GM12878 (cell line): ENCODE results near the gene CATSPER4. TPM values are rescaled to one million over a fixed set of nuclear protein-coding genes. Genes with fewer than 3 reads are reported as not detected.

Experiments used
- ATAC-seq: fragments of 200-7000 bp; cut with Tn5 transposase; 3 replicates; pipeline ENCODE4 v1.9.1; 2020; ENCODE audit warnings: mild to moderate bottlenecking, moderate library complexity
- BruUV-seq: library from RNA; stranded (reverse); fragments of 400-500 nt; replicated peaks from 2 replicates; lab custom pipeline; 2021; lab: Mats Ljungman, UMichigan
- CTCF ChIA-PET: fragments of 300-600 bp; sonication (Branson Sonifier 250); formaldehyde crosslinking; extraction: SDS; loops from one replicate; lab custom pipeline; 2021; ENCODE audit warnings: inconsistent platforms; lab: Yijun Ruan, JAX
- POLR2A ChIA-PET: fragments of 350-600 bp; formaldehyde crosslinking; extraction: SDS; loops from one replicate; lab custom pipeline; 2021; ENCODE audit warnings: inconsistent platforms; lab: Charles Lee
- RAD21 ChIA-PET: fragments of 300-600 bp; sonication (Branson Sonifier 250); formaldehyde crosslinking; loops from one replicate; lab custom pipeline; 2023; ENCODE audit warnings: antibody characterized with exemption; ENCODE audit not compliant: unreplicated experiment; lab: Charles Lee
- SMC1A ChIA-PET: fragments of 300-600 bp; sonication (Branson Sonifier 250); formaldehyde crosslinking; loops from one replicate; lab custom pipeline; 2023; ENCODE audit not compliant: unreplicated experiment, uncharacterized antibody; lab: Charles Lee
- DNase-seq: peaks from one replicate; pipeline ENCODE4 v3.0.0-alpha.2; 2011; ENCODE audit warnings: low read depth, low spot score
- FAIRE-seq: peaks from 3 replicates; lab custom pipeline; 2011; peaks lifted over from hg19 to GRCh38; lab: Jason Lieb, UNC
- H2AFZ ChIP-seq: 2 replicates; pipeline ENCODE4 v1.6.0; 2011; ENCODE audit warnings: low read depth, low read length, control low read depth; ENCODE audit not compliant: control insufficient read depth
- H3K27ac ChIP-seq: 2 replicates; pipeline ENCODE4 v1.5.1; 2011; ENCODE audit warnings: control low read depth; ENCODE audit not compliant: control insufficient read depth, insufficient read depth
- H3K27me3 ChIP-seq, 2 experiments: replicated peaks in 1 of 2; 2 replicates each; pipeline versions ENCODE4 v1.6.0 to v1.6.1; 2011; ENCODE audit warnings: low read length in 1 of 2; ENCODE audit not compliant: control insufficient read depth in 2 of 2, insufficient read depth in 2 of 2
- H3K36me3 ChIP-seq, 2 experiments: 2 replicates each; pipeline ENCODE4 v1.5.1; 2011; ENCODE audit warnings: low read length in 1 of 2; ENCODE audit not compliant: control insufficient read depth in 2 of 2, insufficient read depth in 2 of 2
- H3K4me1 ChIP-seq: 2 replicates; pipeline ENCODE4 v1.6.1; 2011; ENCODE audit warnings: mild to moderate bottlenecking, low read length, moderate library complexity, mixed read lengths; ENCODE audit not compliant: control insufficient read depth, insufficient read depth
- H3K4me2 ChIP-seq: 2 replicates; pipeline ENCODE4 v1.6.0; 2011; ENCODE audit warnings: control low read depth; ENCODE audit not compliant: control insufficient read depth, insufficient read depth
- H3K4me3 ChIP-seq: fragments of 200-600 bp; sonication (generic); 2 replicates; pipeline ENCODE4 v1.5.1; 2016
- H3K79me2 ChIP-seq: 2 replicates; pipeline ENCODE4 v1.6.0; 2011; ENCODE audit warnings: low read length; ENCODE audit not compliant: control insufficient read depth, insufficient read depth
- H3K9ac ChIP-seq: 2 replicates; pipeline ENCODE4 v1.8.0; 2011; ENCODE audit warnings: low read length, control low read depth, mixed read lengths; ENCODE audit not compliant: control insufficient read depth, insufficient read depth
- H3K9me3 ChIP-seq: replicated peaks from 3 replicates; pipeline ENCODE4 v1.5.1; 2011; ENCODE audit warnings: mild to moderate bottlenecking, low read length; ENCODE audit not compliant: control insufficient read depth, insufficient read depth
- H4K20me1 ChIP-seq: 2 replicates; pipeline ENCODE4 v1.6.0; 2011; ENCODE audit not compliant: control insufficient read depth, insufficient read depth
- ASH2L ChIP-seq: fragments of 300-600, 200-600 bp; sonication (generic); IDR thresholded peaks from 2 replicates; pipeline ENCODE4 v1.6.1; 2017; ENCODE audit warnings: low read depth, mild to moderate bottlenecking, borderline replicate concordance
- BACH1 ChIP-seq: fragments of 450-650 bp; IDR thresholded peaks from 2 replicates; pipeline ENCODE4 v1.6.1; 2017; ENCODE audit warnings: mild to moderate bottlenecking, borderline replicate concordance
- EZH2 ChIP-seq: IDR thresholded peaks from 2 replicates; pipeline ENCODE4 v1.6.1; 2012; ENCODE audit warnings: low read depth, mild to moderate bottlenecking, control low read depth, inconsistent platforms, low read length, borderline replicate concordance; ENCODE audit not compliant: control insufficient read depth
- GABPA ChIP-seq: IDR thresholded peaks from 2 replicates; pipeline ENCODE4 v1.6.1; 2014; ENCODE audit warnings: antibody characterized with exemption, low read depth, mild to moderate bottlenecking, inconsistent platforms
- PML ChIP-seq: IDR thresholded peaks from 2 replicates; pipeline ENCODE4 v1.6.1; 2012; ENCODE audit warnings: low read length, inconsistent platforms
- WGBS: methylation state at CpG from one replicate; pipeline ENCODE4 v1.1.6; 2016; ENCODE audit warnings: low lambda C conversion rate; ENCODE audit not compliant: insufficient replicate concordance, insufficient coverage; ENCODE audit errors: missing lambda C conversion rate; 5-methylcytosine and 5-hydroxymethylcytosine counted together
- in situ Hi-C: fragments of 300-500 bp; cut with MboI; formaldehyde crosslinking; loops from 9 replicates; pipeline ENCODE4 v1.14.3; 2018; ENCODE audit warnings: mixed read lengths
- intact Hi-C: fragments of 100-400 bp; cut with micrococcal nuclease; formaldehyde crosslinking; loops from one replicate; pipeline ENCODE4 v1.14.2; 2022; ENCODE audit not compliant: unreplicated experiment
- polyA plus RNA-seq, 11 experiments: library from polyadenylated mRNA; depleted of rRNA in 4 of 11; unstranded in 6 of 11; stranded (reverse) in 5 of 11; fragments of >200 nt; fragmentation: Nextera tagmentation in 4 of 11; fragmentation: Illumina TruSeq in 1 of 11; extraction: Ambion mirVana in 4 of 11; extraction: Trizol in 1 of 11; gene quantifications; 1 replicate in 1 of 11; 2 replicates in 10 of 11; pipeline versions ENCODE4 v1.2.1 to v1.2.3, GENCODE V29; 2011 to 2016; ENCODE audit warnings: inconsistent platforms in 2 of 11, missing spikeins in 2 of 11, low read depth in 1 of 11
- total RNA-seq, 4 experiments: library from RNA; depleted of rRNA in 3 of 4; stranded (reverse); fragments of >200 nt in 3 of 4; fragmentation: Illumina TruSeq in 1 of 4; extraction: Trizol in 1 of 4; gene quantifications; 2 replicates each; pipeline versions ENCODE4 v1.2.1 to v1.2.3, GENCODE V29; 2013 to 2021
- TF ChIP-seq, protein P1 (sequence below): IDR thresholded peaks from 2 replicates; pipeline ENCODE4 v1.6.1; 2012; ENCODE audit warnings: mild to moderate bottlenecking, low read depth, low read length
- TF ChIP-seq, protein P2 (sequence below): fragments of 450-650 bp; conservative IDR thresholded peaks from 2 replicates; pipeline ENCODE4 v1.6.1; 2017; ENCODE audit warnings: mild to moderate bottlenecking, moderate library complexity
- TF ChIP-seq, protein P3 (sequence below): fragments of 450-650 bp; IDR thresholded peaks from 2 replicates; pipeline ENCODE4 v1.6.1; 2017; ENCODE audit warnings: low read depth, mild to moderate bottlenecking, moderate library complexity

CATSPER4 gene
- total and polyA plus RNA-seq, 10 of the 15 experiments (the other 5 are each of a cell fraction or from before 2014, with no cell fraction given), result 0.13 TPM; not detected in 9

DNA sequence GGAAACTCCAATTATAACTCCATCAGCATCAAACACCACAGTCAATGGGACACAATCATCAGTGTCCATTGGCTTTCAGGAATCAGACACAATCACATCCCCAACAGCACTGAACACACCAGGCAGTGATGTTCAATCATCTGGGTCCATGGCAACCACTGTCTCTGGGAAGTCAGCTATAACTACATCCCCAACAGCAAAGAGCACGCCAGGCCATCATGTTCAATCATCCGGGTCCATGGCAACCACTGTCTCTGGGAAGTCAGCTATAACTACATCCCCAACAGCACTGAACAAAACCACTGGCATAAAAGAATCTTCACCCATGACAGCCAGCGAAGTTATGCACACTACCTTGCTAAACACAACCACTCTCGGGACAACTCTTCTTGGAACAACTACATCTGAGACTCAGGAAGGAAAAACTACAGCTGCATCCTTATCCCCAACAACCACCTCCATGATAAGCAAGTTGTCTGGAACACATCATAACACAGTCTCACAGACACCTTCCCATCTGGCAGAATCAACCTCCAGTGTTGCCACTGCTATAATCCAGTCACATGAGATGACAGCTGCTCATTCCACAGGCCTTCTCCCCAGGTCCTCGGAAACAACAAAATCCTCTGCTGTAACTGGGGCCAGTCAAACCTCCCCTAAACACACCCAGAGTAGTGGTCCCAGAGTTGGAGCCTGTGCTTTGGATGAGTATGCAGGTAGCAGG lies 19.9 kb downstream of the CATSPER4 start (continued):
- TF ChIP-seq, protein P1, sequence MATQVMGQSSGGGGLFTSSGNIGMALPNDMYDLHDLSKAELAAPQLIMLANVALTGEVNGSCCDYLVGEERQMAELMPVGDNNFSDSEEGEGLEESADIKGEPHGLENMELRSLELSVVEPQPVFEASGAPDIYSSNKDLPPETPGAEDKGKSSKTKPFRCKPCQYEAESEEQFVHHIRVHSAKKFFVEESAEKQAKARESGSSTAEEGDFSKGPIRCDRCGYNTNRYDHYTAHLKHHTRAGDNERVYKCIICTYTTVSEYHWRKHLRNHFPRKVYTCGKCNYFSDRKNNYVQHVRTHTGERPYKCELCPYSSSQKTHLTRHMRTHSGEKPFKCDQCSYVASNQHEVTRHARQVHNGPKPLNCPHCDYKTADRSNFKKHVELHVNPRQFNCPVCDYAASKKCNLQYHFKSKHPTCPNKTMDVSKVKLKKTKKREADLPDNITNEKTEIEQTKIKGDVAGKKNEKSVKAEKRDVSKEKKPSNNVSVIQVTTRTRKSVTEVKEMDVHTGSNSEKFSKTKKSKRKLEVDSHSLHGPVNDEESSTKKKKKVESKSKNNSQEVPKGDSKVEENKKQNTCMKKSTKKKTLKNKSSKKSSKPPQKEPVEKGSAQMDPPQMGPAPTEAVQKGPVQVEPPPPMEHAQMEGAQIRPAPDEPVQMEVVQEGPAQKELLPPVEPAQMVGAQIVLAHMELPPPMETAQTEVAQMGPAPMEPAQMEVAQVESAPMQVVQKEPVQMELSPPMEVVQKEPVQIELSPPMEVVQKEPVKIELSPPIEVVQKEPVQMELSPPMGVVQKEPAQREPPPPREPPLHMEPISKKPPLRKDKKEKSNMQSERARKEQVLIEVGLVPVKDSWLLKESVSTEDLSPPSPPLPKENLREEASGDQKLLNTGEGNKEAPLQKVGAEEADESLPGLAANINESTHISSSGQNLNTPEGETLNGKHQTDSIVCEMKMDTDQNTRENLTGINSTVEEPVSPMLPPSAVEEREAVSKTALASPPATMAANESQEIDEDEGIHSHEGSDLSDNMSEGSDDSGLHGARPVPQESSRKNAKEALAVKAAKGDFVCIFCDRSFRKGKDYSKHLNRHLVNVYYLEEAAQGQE, result no peak
- TF ChIP-seq, protein P2, sequence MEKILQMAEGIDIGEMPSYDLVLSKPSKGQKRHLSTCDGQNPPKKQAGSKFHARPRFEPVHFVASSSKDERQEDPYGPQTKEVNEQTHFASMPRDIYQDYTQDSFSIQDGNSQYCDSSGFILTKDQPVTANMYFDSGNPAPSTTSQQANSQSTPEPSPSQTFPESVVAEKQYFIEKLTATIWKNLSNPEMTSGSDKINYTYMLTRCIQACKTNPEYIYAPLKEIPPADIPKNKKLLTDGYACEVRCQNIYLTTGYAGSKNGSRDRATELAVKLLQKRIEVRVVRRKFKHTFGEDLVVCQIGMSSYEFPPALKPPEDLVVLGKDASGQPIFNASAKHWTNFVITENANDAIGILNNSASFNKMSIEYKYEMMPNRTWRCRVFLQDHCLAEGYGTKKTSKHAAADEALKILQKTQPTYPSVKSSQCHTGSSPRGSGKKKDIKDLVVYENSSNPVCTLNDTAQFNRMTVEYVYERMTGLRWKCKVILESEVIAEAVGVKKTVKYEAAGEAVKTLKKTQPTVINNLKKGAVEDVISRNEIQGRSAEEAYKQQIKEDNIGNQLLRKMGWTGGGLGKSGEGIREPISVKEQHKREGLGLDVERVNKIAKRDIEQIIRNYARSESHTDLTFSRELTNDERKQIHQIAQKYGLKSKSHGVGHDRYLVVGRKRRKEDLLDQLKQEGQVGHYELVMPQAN, result no peak
- TF ChIP-seq PML, result no peak

- SMC1A ChIA-PET, result interaction anchor here (0.6 to 1.0 kb wide), 2 partner anchors 8 to 9 kb away, joined by 3 read pairs; no protein-coding TSS in a partner anchor
- FAIRE-seq (no peak), DNase-seq (no peak), ATAC-seq (no peak)
- H3K4me3 ChIP-seq, result no peak overlapping the region
- no peak overlapping the region for H3K27ac ChIP-seq
- POLR2A ChIA-PET, result no interaction called here
- RAD21 ChIA-PET, result no interaction called here
- no peaks in the 10 kb centered on the region for H3K79me2 ChIP-seq
- TF ChIP-seq GABPA (no peak), EZH2 (no peak), BACH1 (no peak), ASH2L (no peak)
- TF ChIP-seq, protein P3, sequence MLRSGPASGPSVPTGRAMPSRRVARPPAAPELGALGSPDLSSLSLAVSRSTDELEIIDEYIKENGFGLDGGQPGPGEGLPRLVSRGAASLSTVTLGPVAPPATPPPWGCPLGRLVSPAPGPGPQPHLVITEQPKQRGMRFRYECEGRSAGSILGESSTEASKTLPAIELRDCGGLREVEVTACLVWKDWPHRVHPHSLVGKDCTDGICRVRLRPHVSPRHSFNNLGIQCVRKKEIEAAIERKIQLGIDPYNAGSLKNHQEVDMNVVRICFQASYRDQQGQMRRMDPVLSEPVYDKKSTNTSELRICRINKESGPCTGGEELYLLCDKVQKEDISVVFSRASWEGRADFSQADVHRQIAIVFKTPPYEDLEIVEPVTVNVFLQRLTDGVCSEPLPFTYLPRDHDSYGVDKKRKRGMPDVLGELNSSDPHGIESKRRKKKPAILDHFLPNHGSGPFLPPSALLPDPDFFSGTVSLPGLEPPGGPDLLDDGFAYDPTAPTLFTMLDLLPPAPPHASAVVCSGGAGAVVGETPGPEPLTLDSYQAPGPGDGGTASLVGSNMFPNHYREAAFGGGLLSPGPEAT, result no peak
- no peaks in the 10 kb centered on the region for H3K36me3 ChIP-seq
- 30% methylated on average over 5 of the region's 5 CpGs for WGBS
- intact Hi-C loops (no loop called here), in situ Hi-C loops (no loop called here)
- no peaks in the 10 kb centered on the region for H3K27me3 ChIP-seq
- CTCF ChIA-PET, result interaction anchor here (1.4 kb wide), 1 partner anchor 205 kb away, joined by 4 read pairs; no protein-coding TSS in a partner anchor
- H3K9ac ChIP-seq, result no peak overlapping the region
- no peaks in the 10 kb centered on the region for H3K4me1 ChIP-seq
- no peak overlapping the region for H3K4me2 ChIP-seq
- no peak overlapping the region for H2AFZ ChIP-seq
- no peaks in the 10 kb centered on the region for H3K9me3 ChIP-seq
- BruUV-seq, result no TSS peak
- no peaks in the 10 kb centered on the region for H4K20me1 ChIP-seq
These were observed 22.3 kb downstream of the CATSPER4 start for GRCh38 chr1:26212726-26213125.
